ENCODE results near the gene RAB7B. TPM values are rescaled to one million over a fixed set of nuclear protein-coding genes. Genes with fewer than 3 reads are reported as not detected.

The RAB7B gene
- total RNA-seq, 6 experiments from 2014 or later = 0.14 to 1.4 (median 0.37) TPM

DNA sequence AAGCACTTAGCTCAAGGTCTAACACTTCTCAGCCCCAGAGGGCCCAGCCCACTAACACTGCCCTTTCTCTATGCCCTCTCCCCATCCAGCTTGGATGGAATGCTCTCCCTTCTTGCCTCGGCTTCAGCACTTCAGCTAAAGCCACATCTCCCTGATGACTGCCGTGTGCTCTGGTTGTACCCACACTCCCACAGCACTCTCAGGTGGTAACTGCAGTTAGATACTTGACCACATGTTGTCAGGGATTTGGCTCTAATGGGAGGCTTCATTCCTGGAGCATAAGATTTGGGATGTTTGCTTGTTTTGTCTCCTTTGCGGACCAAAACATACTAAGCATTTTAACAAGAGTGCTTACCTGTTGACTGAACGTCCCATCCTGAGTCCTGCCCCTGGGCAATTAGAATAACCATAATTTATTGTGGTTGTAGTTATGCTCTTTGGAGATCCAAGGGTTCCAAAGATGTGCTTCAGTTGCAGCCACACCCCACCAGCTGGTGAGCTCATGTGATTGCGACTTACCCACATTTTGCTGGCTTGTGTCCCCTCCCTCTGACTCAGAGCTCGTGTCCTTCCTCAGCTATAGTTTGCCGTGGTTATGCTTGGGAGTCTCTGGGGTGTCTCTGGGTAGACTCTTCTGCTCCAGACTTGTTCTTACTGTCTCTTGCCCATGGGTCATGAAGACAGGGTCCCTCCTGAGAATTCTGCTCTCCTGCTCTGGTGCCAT, 52.2 kb downstream of the RAB7B start:
- Histone ChIP-seq H3K27me3 (no peaks in the 10 kb centered on the region), H3K9me3 (no peaks in the 10 kb centered on the region), H3K36me3 (no peaks in the 10 kb centered on the region), H3K27ac (no peak overlapping the region), H3K4me1 (no peaks in the 10 kb centered on the region), H3K4me3 (no peak overlapping the region)
- DNase-seq = no peak
- intact Hi-C loops (cut with DNase I) = no loop called here
- 64% methylated on average over 4 of the region's 7 CpGs for WGBS (ENCODE audit: insufficient coverage, low coverage, low lambda C conversion rate, missing lambda C conversion rate)
- TF ChIP-seq, protein P1, sequence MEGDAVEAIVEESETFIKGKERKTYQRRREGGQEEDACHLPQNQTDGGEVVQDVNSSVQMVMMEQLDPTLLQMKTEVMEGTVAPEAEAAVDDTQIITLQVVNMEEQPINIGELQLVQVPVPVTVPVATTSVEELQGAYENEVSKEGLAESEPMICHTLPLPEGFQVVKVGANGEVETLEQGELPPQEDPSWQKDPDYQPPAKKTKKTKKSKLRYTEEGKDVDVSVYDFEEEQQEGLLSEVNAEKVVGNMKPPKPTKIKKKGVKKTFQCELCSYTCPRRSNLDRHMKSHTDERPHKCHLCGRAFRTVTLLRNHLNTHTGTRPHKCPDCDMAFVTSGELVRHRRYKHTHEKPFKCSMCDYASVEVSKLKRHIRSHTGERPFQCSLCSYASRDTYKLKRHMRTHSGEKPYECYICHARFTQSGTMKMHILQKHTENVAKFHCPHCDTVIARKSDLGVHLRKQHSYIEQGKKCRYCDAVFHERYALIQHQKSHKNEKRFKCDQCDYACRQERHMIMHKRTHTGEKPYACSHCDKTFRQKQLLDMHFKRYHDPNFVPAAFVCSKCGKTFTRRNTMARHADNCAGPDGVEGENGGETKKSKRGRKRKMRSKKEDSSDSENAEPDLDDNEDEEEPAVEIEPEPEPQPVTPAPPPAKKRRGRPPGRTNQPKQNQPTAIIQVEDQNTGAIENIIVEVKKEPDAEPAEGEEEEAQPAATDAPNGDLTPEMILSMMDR (IDR thresholded peaks at IDR 0.05) = no peak
- TF ChIP-seq POLR2A (IDR thresholded peaks at IDR 0.05) = no peak
- no peak for ATAC-seq

DNA sequence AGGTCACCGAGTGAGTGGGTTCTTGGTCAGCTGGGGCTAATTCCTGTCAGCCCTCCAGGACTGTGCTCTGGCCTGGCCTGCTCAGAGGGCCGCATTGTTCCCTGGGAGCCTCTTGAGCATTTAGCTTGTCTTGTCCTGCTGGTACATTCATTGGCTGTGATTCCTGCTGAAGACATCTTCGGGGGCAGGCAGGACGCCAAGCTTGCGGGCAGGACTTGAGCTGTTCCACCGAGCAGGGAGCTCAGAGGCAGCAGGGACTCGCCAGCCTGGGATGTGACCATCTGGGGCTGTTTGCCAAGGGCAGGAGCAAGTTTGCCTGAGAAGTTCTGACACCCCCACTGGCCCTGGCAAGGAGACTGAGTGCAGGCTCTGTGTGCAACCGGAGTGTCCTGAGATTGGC, 52.9 kb downstream of the RAB7B start:
- no peak overlapping the region for H3K27ac ChIP-seq

DNA sequence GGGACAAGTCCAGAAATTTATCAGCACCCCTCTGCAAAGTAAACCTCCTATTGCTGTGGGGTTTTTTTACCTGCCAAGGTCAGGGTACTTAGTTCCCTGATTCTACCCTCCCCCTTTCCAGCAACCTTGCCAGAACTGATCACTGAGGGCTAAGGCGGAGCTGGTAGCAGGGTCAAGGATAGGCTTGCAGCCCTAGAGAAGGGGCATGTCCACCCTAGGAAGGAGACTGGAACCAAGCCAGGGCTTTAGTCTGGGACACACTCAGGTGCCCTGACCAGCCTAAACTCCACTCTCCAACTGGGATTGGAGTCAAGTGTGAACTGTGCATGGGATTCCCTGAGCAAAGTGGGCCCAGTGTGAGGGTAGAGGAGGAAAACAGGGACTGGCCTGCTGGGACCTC, 53.4 kb downstream of the RAB7B start:
- no peak for DNase-seq
- H3K4me1 ChIP-seq = no peaks in the 10 kb centered on the region
- no peak overlapping the region for H3K27ac ChIP-seq
- no peak overlapping the region for H3K4me3 ChIP-seq
- intact Hi-C loops (cut with DNase I) = no loop called here
- no peak for TF ChIP-seq POLR2A (IDR thresholded peaks at IDR 0.05)
- no peaks in the 10 kb centered on the region for H3K36me3 ChIP-seq
- H3K9me3 ChIP-seq = no peaks in the 10 kb centered on the region
- H3K27me3 ChIP-seq = no peaks in the 10 kb centered on the region
- ATAC-seq = no peak
- WGBS (ENCODE audit: insufficient coverage, low coverage, low lambda C conversion rate, missing lambda C conversion rate) = 100% methylated on average over 1 of the region's 1 CpG

More for the DNA sequence above, 52.9 kb downstream of the RAB7B start:
- DNase-seq (no peak), ATAC-seq (no peak)
- no CpG with 5 or more reads among the region's 8 CpGs for WGBS (ENCODE audit: insufficient coverage, low coverage, low lambda C conversion rate, missing lambda C conversion rate)
- TF ChIP-seq, protein P1 (IDR thresholded peaks at IDR 0.05) = no peak
- TF ChIP-seq POLR2A (IDR thresholded peaks at IDR 0.05) = no peak
- Histone ChIP-seq H3K36me3 (no peaks in the 10 kb centered on the region), H3K9me3 (no peaks in the 10 kb centered on the region), H3K4me3 (no peak overlapping the region), H3K4me1 (no peaks in the 10 kb centered on the region), H3K27me3 (no peaks in the 10 kb centered on the region)
- intact Hi-C loops (cut with DNase I) = no loop called here

DNA sequence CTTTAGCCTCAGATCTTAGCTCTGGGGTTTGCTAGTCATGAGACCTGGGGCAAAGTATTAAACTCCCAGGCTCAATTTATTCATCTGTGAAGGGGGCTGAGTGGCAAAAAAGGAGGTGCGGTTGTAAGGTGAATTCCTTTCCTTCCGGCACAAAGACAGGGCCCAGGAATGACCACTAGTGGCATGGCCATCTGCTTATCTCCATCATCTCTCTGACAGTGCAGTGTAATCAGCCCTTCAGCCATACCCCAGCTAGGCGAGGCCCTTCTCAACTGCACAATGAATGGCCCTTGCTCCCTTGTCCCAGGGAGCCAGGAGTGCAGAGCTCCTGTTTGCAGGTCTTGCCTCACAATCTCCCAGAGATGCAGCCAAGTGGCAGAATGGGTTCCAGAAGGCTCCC, 54.3 kb downstream of the RAB7B start:
- TF ChIP-seq, protein P1 (IDR thresholded peaks at IDR 0.05) = no peak
- TF ChIP-seq POLR2A (IDR thresholded peaks at IDR 0.05) = no peak
- no peak overlapping the region for H3K27ac ChIP-seq
- 83% methylated on average over 1 of the region's 3 CpGs for WGBS (ENCODE audit: insufficient coverage, low coverage, low lambda C conversion rate, missing lambda C conversion rate)
- intact Hi-C loops (cut with DNase I) = no loop called here
- H3K4me3 ChIP-seq = no peak overlapping the region
- H3K27me3 ChIP-seq = no peaks in the 10 kb centered on the region
- ATAC-seq = no peak
- H3K4me1 ChIP-seq = no peaks in the 10 kb centered on the region
- no peak for DNase-seq
- no peaks in the 10 kb centered on the region for H3K36me3 ChIP-seq
- H3K9me3 ChIP-seq = no peaks in the 10 kb centered on the region

DNA sequence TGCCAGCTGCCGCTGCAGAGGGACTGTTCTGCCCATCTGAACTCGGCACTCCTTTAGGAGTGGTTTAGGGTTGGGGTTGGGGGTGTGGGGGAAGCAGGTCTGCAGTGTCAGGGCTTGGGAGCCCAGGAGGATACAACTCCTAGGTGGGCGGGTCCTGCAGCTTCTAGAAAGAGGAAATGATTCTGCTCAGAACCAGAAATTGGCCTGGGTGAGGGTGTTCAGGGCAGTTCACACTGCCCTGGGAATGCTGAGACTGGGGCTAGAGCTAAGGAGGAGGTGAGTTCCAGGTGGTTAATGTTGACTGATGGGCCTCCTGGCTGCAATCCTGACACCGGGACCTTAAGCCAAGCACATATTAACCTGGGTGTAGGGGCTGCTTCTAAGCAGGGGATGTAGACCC, 55.2 kb downstream of the RAB7B start:
- 33% methylated on average over 1 of the region's 4 CpGs for WGBS (ENCODE audit: insufficient coverage, low coverage, low lambda C conversion rate, missing lambda C conversion rate)
- intact Hi-C loops (cut with DNase I) = no loop called here
- TF ChIP-seq POLR2A (IDR thresholded peaks at IDR 0.05) = no peak
- TF ChIP-seq, protein P1 (IDR thresholded peaks at IDR 0.05) = no peak
- Histone ChIP-seq H3K4me1 (no peaks in the 10 kb centered on the region), H3K27me3 (no peaks in the 10 kb centered on the region), H3K27ac (no peak overlapping the region), H3K36me3 (no peaks in the 10 kb centered on the region), H3K9me3 (no peaks in the 10 kb centered on the region), H3K4me3 (no peak overlapping the region)
- DNase-seq (no peak), ATAC-seq (peak in 2 of 4 donors; percentile 14 to 45)

All from right lobe of liver (tissue), 6 donors.